BE2C (cell line): ENCODE measurements around the gene SPTBN1.

Source experiments
- DNase-seq: peaks from one replicate; pipeline ENCODE4 v3.0.0-alpha.2; 2020
- H3K27me3 ChIP-seq: fragments of 250-450 bp; sonication (Bioruptor Pico); 2 replicates; pipeline ENCODE4 v1.5.1; 2020; ENCODE audit warnings: mild to moderate bottlenecking
- H3K36me3 ChIP-seq: fragments of 250-450 bp; sonication (Bioruptor Pico); 2 replicates; pipeline ENCODE4 v1.5.1; 2020; ENCODE audit warnings: mild to moderate bottlenecking
- H3K4me1 ChIP-seq: fragments of 250-450 bp; sonication (Bioruptor Pico); 2 replicates; pipeline ENCODE4 v1.5.1; 2020
- H3K4me3 ChIP-seq: 2 replicates; pipeline ENCODE4 v1.5.1; 2011; ENCODE audit warnings: low read depth, low read length
- H3K9me3 ChIP-seq: fragments of 250-450 bp; sonication (Bioruptor Pico); 2 replicates; pipeline ENCODE4 v1.5.1; 2020
- CTCF ChIP-seq: IDR thresholded peaks from 2 replicates; pipeline ENCODE4 v1.5.1; 2012; ENCODE audit warnings: mild to moderate bottlenecking, low read depth, low read length

Gene SPTBN1

GRCh38 chr2:54486766-54487165 lies 30.6 kb downstream of the SPTBN1 start:
- TF ChIP-seq CTCF = no peak

DNA sequence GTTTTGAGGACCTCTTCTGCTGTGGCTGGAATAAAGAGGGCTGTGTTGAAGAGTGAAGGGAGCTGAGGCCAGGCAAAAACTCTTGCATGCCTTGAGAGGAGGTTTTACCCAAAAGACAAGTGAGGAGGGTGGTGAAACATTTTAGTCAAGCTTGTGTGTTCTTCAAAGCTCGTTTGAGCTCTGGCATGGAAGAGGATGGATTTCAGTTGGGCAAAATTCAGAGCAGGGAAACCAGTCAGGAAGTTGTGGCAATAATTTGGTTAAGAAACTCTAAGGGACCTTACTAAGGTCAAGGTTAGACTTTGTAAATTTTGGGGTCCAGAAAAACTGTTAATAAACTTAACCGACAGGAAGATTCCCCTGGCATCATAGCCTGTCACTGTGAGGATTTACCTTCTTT lies 34.7 kb downstream of the SPTBN1 start:
- H3K9me3 ChIP-seq = no peaks in the 10 kb centered on the region
- no peaks in the 10 kb centered on the region for H3K4me1 ChIP-seq
- no peak for DNase-seq
- TF ChIP-seq CTCF = no peak
- H3K36me3 ChIP-seq = no peaks in the 10 kb centered on the region
- H3K27me3 ChIP-seq = no peaks in the 10 kb centered on the region
- no peak overlapping the region for H3K4me3 ChIP-seq

More at GRCh38 chr2:54486766-54487165, 30.6 kb downstream of the SPTBN1 start:
- H3K36me3 ChIP-seq = no peaks in the 10 kb centered on the region; the same call in 1 of the 2 replicates
- H3K9me3 ChIP-seq = no peaks in the 10 kb centered on the region
- DNase-seq = no peak
- no peaks in the 10 kb centered on the region for H3K27me3 ChIP-seq
- no peak overlapping the region for H3K4me3 ChIP-seq
- H3K4me1 ChIP-seq = no peaks in the 10 kb centered on the region

DNA sequence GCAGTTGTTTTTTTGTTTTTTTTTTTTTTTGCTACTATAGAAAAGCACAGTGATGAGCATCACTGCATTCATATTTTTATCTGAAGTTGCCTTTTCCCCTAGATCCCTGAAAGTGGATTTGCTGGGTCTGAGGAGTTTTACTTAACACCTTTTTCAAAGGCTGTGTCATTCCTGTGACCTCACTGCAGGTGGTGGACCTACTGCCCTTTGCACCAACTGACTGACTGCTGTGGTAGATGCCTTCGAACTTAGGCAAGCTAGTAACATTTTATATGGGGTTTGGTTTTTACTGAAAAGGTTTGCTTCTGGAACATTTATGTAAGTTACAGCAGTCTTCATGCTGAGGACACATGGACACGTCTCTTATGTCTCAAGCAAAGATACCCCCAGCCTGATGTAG lies 36.2 kb downstream of the SPTBN1 start:
- TF ChIP-seq CTCF = no peak
- H3K36me3 ChIP-seq = no peaks in the 10 kb centered on the region
- no peak for DNase-seq
- H3K9me3 ChIP-seq = no peaks in the 10 kb centered on the region
- no peaks in the 10 kb centered on the region for H3K4me1 ChIP-seq
- no peak overlapping the region for H3K4me3 ChIP-seq
- no peaks in the 10 kb centered on the region for H3K27me3 ChIP-seq

DNA sequence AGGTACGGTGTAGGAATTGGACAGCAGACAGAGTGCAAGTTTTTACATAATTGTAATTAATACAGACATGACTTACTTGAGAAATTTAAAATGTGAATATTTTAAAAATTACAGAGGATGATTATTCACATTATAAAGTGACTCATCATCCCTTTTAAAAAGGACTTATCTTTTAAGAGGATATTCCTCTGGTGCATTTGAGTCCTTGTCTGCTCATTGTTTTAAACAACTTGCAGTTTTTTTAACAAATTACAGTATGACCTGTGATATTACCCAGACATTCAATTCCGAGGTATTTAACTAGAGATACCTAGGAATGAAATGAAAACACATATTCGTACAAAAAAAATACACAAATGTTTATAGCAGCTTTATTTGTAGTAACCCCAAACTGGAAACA lies 38.0 kb downstream of the SPTBN1 start:
- H3K4me3 ChIP-seq = no peak overlapping the region
- H3K36me3 ChIP-seq = no peaks in the 10 kb centered on the region
- no peak for TF ChIP-seq CTCF
- DNase-seq = no peak
- H3K4me1 ChIP-seq = no peaks in the 10 kb centered on the region
- no peaks in the 10 kb centered on the region for H3K27me3 ChIP-seq
- H3K9me3 ChIP-seq = no peaks in the 10 kb centered on the region

DNA sequence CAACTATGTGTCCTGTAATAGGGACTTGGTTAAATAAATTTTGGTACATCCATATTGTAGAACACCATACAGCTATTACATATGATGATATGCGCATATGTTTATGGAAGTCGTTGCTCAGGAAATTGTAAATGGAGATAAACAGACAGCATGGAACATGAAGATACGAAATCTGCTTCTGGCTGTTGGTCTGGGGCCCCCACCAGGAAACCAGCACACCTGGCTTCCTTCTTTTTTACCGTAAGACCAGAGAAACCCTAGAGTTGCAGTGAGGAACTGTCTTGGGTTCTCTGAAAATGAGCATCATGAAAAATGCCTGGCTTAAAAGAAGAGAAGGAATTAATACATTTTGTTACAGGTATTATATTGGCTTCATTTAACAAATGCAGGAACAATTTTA lies 40.8 kb downstream of the SPTBN1 start:
- Histone ChIP-seq H3K36me3 (no peaks in the 10 kb centered on the region), H3K9me3 (no peaks in the 10 kb centered on the region), H3K27me3 (no peaks in the 10 kb centered on the region), H3K4me3 (no peak overlapping the region), H3K4me1 (no peaks in the 10 kb centered on the region)
- DNase-seq = no peak
- TF ChIP-seq CTCF = no peak

DNA sequence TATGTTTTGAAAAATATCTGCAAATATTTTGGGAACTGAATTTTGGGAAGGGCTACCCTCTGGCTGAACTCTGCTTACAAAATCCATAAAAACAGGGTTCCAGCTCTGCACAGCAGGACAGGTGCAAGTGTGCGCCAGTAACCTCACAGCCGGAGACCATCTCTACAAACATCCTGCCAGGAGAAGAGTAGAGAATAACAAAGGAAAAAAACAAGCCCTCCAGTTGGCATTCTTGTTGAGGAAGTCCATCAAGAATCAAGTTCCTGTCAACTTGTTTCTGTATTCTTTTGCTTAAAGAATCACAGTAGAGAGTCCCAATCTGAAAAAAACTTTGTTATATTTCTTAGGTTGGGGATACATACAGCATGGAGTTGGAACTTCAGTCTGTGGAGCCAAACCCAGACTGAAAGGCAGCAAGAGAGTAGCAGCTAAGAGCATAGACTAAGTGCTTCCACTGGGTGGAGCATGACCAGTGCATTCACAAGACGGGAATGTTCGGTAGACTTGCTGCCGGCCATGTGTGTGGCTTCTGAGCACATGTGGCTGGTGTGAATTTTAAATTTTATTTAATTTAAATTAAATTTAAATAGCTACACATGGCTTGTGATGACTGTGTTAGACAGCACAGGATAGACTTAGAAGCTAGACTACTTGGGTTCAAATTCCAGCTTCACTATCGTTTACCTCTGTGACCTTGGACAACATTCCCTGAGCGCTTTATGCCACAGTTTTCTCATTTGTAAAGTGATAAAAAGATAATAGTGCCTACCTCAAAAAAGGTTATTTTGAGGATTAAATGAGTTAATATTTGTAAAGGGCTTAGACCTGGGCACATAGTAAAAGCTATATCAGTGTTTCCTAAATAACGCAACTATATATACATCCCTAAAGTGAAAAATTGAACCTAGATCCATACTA lies 41.9 kb downstream of the SPTBN1 start:
- peak; percentile 57 for TF ChIP-seq CTCF
- DNase-seq = peak; percentile 16

More for the DNA sequence above, 41.9 kb downstream of the SPTBN1 start:
- Histone ChIP-seq H3K4me1 (no peaks in the 10 kb centered on the region; the same call in 1 of the 2 replicates), H3K9me3 (no peaks in the 10 kb centered on the region), H3K27me3 (no peaks in the 10 kb centered on the region), H3K36me3 (no peaks in the 10 kb centered on the region), H3K4me3 (no peak overlapping the region)
